Mesendoderm (in vitro differentiated cells): ENCODE measurements around the gene CDC45.
"Not testable (repeated sequence)": the region's sequence is repeated elsewhere in the genome, so short reads cannot be mapped to it uniquely, and the experiment has no call there.

ENCODE experiments used
- DNase-seq: peaks from one replicate; pipeline ENCODE4 v3.0.0; 2013
- H2AK5ac ChIP-seq: 2 replicates; pipeline ENCODE4 v1.6.1; 2013; ENCODE audit warnings: low read length, inconsistent platforms
- H2BK120ac ChIP-seq: 2 replicates; pipeline ENCODE4 v1.6.1; 2013; ENCODE audit warnings: low read depth, mild to moderate bottlenecking, low read length, moderate library complexity, mixed read lengths
- H2BK15ac ChIP-seq: replicated peaks from 2 replicates; pipeline ENCODE4 v1.6.1; 2013; ENCODE audit warnings: low read depth, mild to moderate bottlenecking, moderate library complexity
- H2BK5ac ChIP-seq: 2 replicates; pipeline ENCODE4 v1.6.1; 2013; ENCODE audit warnings: low read length, inconsistent platforms
- H3K18ac ChIP-seq: 2 replicates; pipeline ENCODE4 v1.6.1; 2013; ENCODE audit warnings: mild to moderate bottlenecking, low read length, mixed read lengths
- H3K23ac ChIP-seq: one replicate; pipeline ENCODE4 v1.6.1; 2013; ENCODE audit warnings: low read length
- H3K27ac ChIP-seq: 2 replicates; pipeline ENCODE4 v1.5.1; 2013; ENCODE audit warnings: low read depth, mild to moderate bottlenecking, inconsistent platforms, low read length, moderate library complexity
- H3K27me3 ChIP-seq: 2 replicates; pipeline ENCODE4 v1.6.1; 2013; ENCODE audit warnings: low read length, control low read depth, mild to moderate bottlenecking, inconsistent platforms; ENCODE audit not compliant: insufficient read depth, poor library complexity
- H3K36me3 ChIP-seq: 2 replicates; pipeline ENCODE4 v1.6.1; 2013; ENCODE audit warnings: low read length, inconsistent platforms; ENCODE audit not compliant: control insufficient read depth, insufficient read depth
- H3K4ac ChIP-seq: one replicate; pipeline ENCODE4 v1.6.1; 2013; ENCODE audit warnings: low read depth, mild to moderate bottlenecking, low read length, moderate library complexity
- H3K4me1 ChIP-seq: 2 replicates; pipeline ENCODE4 v1.6.1; 2013; ENCODE audit warnings: low read depth, low read length, inconsistent platforms; ENCODE audit not compliant: control insufficient read depth
- H3K4me2 ChIP-seq: 2 replicates; pipeline ENCODE4 v1.6.1; 2013; ENCODE audit warnings: low read length
- H3K4me3 ChIP-seq: 2 replicates; pipeline ENCODE4 v1.5.1; 2013; ENCODE audit warnings: mild to moderate bottlenecking, low read length
- H3K56ac ChIP-seq: one replicate; pipeline ENCODE4 v1.6.1; 2013; ENCODE audit warnings: low read length
- H3K79me1 ChIP-seq: 2 replicates; pipeline ENCODE4 v1.6.1; 2013; ENCODE audit warnings: low read length, inconsistent platforms
- H3K79me2 ChIP-seq: 2 replicates; pipeline ENCODE4 v1.6.1; 2013; ENCODE audit warnings: mild to moderate bottlenecking, low read length; ENCODE audit not compliant: control insufficient read depth, insufficient read depth
- H3K9ac ChIP-seq: 2 replicates; pipeline ENCODE4 v1.6.1; 2013; ENCODE audit warnings: low read length, inconsistent platforms
- H4K5ac ChIP-seq: one replicate; pipeline ENCODE4 v1.6.1; 2013; ENCODE audit warnings: low read length
- H4K8ac ChIP-seq: one replicate; pipeline ENCODE4 v1.6.1; 2013; ENCODE audit warnings: low read depth, mild to moderate bottlenecking, control low read depth, low read length, moderate library complexity
- WGBS: extraction: QIAGEN DNeasy Blood & Tissue Kit; methylation state at CpG from one replicate; pipeline ENCODE4 v1.1.7; 2013; ENCODE audit warnings: low lambda C conversion rate, missing lambda C conversion rate; ENCODE audit not compliant: insufficient coverage; ENCODE audit errors: extremely low coverage; 5-methylcytosine and 5-hydroxymethylcytosine counted together

The CDC45 gene

DNA sequence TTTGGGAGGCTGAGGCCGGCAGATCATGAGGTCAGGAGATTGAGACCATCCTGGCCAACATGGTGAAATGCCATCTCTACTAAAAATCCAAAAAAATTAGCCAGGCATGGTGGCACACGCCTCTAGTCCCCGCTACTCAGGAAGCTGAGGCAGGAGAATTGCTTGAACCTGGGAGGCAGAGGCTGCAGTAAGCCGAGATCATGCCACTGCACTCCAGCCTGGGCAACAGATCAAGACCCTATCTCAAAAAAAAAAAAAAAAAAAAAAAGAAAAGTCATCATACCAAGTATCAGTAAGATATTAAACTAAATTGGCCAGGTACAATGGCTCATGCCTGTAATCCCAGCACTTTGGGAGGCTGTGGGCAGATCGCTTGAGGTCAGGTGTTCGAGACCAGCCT lies 51.6 kb downstream of the CDC45 start:
- H3K56ac ChIP-seq, H3K18ac ChIP-seq, H3K79me1 ChIP-seq, H3K36me3 ChIP-seq, H3K4ac ChIP-seq, H3K4me2 ChIP-seq, H4K5ac ChIP-seq, H3K9ac ChIP-seq, H3K4me3 ChIP-seq, H3K4me1 ChIP-seq, H3K23ac ChIP-seq, H3K27ac ChIP-seq, H3K79me2 ChIP-seq, H4K8ac ChIP-seq, DNase-seq, H2BK15ac ChIP-seq, H2BK120ac ChIP-seq, H2AK5ac ChIP-seq, H3K27me3 ChIP-seq, H2BK5ac ChIP-seq: not testable (repeated sequence)
- WGBS = no CpG with 5 or more reads among the region's 6 CpGs

DNA sequence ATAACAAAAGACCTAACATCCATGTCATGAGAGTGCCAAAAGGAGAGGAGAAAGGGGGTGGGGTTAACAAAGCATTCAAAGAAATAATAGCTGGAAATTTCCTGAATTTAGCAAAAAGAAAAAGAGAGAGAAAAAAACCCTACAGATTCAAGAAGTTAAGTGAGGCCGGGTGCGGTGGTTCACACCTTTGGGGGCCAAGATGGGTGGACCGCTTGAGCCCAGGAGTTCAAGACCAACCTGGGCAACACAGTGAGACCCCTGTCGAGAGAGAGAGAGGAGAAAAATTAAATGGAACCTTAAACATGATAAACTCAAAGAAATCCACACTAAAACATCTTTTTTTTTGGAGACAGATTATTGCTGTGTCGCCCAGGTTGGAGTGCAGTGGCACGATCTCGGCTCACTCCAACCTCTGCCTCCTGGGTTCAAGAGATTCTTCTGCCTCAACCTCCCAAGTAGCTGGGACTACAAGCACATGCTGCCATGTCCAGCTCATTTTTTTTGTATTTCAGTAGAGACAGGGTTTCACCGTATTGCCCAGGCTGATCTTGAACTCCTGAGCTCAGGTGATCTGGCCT lies 53.4 kb downstream of the CDC45 start:
- Histone ChIP-seq H3K23ac (no peak overlapping the region), H4K5ac (no peak overlapping the region), H2BK15ac (no peak overlapping the region), H3K79me2 (no peaks in the 10 kb centered on the region), H2AK5ac (no peak overlapping the region), H3K79me1 (no peaks in the 10 kb centered on the region), H3K4me2 (no peak overlapping the region), H3K56ac (no peak overlapping the region), H3K27me3 (no peaks in the 10 kb centered on the region), H3K18ac (no peak overlapping the region), H3K4ac (no peak overlapping the region), H3K36me3 (no peaks in the 10 kb centered on the region), H3K4me1 (no peaks in the 10 kb centered on the region), H2BK120ac (no peak overlapping the region), H2BK5ac (no peak overlapping the region), H3K9ac (no peak overlapping the region), H3K4me3 (no peak overlapping the region), H4K8ac (no peak overlapping the region), H3K27ac (no peak overlapping the region)
- no peak for DNase-seq
- no CpG with 5 or more reads among the region's 8 CpGs for WGBS

DNA sequence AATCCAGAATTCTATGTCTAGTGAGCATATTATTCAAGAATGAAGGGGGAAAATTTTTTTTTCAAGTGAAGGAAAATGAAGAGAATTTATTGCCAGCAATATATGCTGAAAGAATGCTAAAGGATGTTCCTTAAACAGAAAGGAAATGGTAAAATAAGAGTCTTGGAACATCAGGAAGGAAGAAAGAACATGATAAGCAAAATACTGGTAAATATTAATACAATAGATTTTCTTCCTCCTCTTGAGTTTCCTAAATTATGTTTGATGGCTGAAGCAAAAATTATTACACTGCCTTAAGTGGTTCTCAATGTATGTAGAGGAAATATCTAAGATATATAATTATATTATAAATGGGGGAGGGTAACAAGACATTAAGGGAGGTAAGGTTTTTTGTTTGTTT lies 54.1 kb downstream of the CDC45 start:
- Histone ChIP-seq H3K23ac (no peak overlapping the region), H2BK15ac (no peak overlapping the region), H3K79me2 (no peaks in the 10 kb centered on the region), H3K27me3 (no peaks in the 10 kb centered on the region), H2BK5ac (no peak overlapping the region), H2BK120ac (no peak overlapping the region), H3K18ac (no peak overlapping the region), H3K27ac (no peak overlapping the region), H3K4me1 (no peaks in the 10 kb centered on the region), H4K8ac (no peak overlapping the region), H3K4me2 (no peak overlapping the region), H3K4me3 (no peak overlapping the region), H3K79me1 (no peaks in the 10 kb centered on the region), H2AK5ac (no peak overlapping the region), H3K56ac (no peak overlapping the region), H3K9ac (no peak overlapping the region), H4K5ac (no peak overlapping the region), H3K36me3 (no peaks in the 10 kb centered on the region), H3K4ac (no peak overlapping the region)
- no peak for DNase-seq

DNA sequence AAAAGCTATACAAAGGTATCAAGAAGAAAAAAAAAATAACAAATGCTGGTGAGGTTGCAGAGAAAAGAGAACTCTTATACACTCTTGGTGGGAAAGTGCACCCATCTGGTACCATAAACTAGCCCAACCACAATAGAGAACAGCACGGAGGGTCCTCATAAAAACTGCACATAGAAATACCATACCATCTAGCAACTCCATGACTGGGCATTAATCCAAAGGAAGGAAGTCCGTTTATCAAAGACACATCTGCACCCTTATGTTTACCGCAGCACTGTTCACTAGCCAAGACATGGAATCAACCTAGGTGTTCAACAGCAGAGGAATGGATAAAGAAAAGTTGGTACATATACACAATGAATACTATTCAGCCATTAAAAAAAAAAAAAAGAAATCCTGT lies 55.3 kb downstream of the CDC45 start:
- Histone ChIP-seq H3K4ac (no peak overlapping the region), H3K27ac (no peak overlapping the region), H3K79me2 (no peaks in the 10 kb centered on the region), H4K5ac (no peak overlapping the region), H3K4me2 (no peak overlapping the region), H2BK5ac (no peak overlapping the region), H2BK120ac (no peak overlapping the region), H3K36me3 (no peaks in the 10 kb centered on the region), H3K27me3 (no peaks in the 10 kb centered on the region), H2AK5ac (no peak overlapping the region), H3K4me3 (no peak overlapping the region), H3K18ac (no peak overlapping the region), H3K79me1 (no peaks in the 10 kb centered on the region), H3K56ac (no peak overlapping the region), H3K23ac (no peak overlapping the region), H4K8ac (no peak overlapping the region), H3K9ac (no peak overlapping the region), H2BK15ac (no peak overlapping the region), H3K4me1 (no peaks in the 10 kb centered on the region)
- WGBS = no CpG with 5 or more reads among the region's 3 CpGs
- no peak for DNase-seq

DNA sequence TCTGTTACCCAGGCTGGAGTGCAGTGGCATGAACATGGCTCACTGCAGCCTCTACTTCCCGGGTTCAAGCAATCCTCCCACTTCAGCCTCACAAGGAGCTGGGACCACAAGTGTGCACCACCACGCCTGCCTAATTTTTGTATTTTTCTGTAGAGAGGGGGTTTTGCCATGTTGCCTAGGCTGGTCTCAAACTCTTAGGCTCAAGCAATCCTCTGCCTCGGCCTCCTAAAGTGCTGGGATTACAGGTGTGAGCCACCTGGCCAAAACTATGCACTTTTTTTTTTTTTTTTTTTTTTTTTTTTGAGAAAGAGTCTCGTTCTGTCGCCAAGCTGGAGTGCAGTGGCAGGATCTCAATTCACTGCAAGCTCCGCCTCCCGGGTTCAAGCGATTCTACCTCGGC lies 56.8 kb downstream of the CDC45 start:
- Histone ChIP-seq H3K79me1 (no peaks in the 10 kb centered on the region), H3K18ac (no peak overlapping the region), H3K36me3 (no peaks in the 10 kb centered on the region), H3K79me2 (no peaks in the 10 kb centered on the region), H2BK120ac (no peak overlapping the region), H3K4me1 (no peaks in the 10 kb centered on the region), H2BK5ac (no peak overlapping the region), H3K27ac (no peak overlapping the region), H3K4me3 (no peak overlapping the region), H4K5ac (no peak overlapping the region), H3K27me3 (no peaks in the 10 kb centered on the region), H3K56ac (no peak overlapping the region), H4K8ac (no peak overlapping the region), H3K4me2 (no peak overlapping the region), H2BK15ac (no peak overlapping the region), H3K4ac (no peak overlapping the region), H3K9ac (no peak overlapping the region), H2AK5ac (no peak overlapping the region), H3K23ac (no peak overlapping the region)
- no CpG with 5 or more reads among the region's 9 CpGs for WGBS
- DNase-seq = no peak

DNA sequence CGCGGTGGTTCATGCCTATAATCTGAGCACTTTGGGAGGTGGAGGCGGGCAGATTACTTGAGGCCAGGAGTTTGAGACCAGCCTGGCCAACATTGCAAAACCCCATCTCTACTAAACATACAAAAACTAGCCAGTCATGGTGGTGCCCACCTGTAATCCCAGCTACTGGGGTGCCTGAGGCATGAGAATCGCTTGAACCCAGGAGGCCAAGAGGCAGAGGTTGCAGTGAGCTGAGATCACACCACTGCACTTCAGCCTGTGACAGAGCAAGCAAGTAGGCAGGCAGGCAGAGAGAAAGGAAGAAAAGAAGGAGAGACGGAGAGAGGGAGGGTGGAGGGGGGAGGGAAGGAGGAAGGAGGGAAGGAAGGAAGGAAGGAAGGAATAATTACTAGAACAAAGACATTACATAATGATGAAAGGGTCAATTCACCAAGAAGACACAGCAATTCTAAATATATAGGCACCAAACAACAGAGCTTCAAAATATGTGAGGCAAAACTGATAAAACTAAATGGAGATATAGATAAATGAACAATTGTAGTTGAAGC lies 58.3 kb downstream of the CDC45 start:
- Histone ChIP-seq H3K56ac (no peak overlapping the region), H3K79me2 (no peaks in the 10 kb centered on the region), H3K27me3 (no peaks in the 10 kb centered on the region), H4K8ac (no peak overlapping the region), H3K4me2 (no peak overlapping the region), H3K79me1 (no peaks in the 10 kb centered on the region), H2BK120ac (no peak overlapping the region), H3K4ac (no peak overlapping the region), H2BK15ac (no peak overlapping the region), H3K23ac (no peak overlapping the region), H3K4me1 (no peaks in the 10 kb centered on the region), H3K27ac (no peak overlapping the region), H3K4me3 (no peak overlapping the region), H4K5ac (no peak overlapping the region), H3K18ac (no peak overlapping the region), H2BK5ac (no peak overlapping the region), H3K36me3 (no peaks in the 10 kb centered on the region), H3K9ac (no peak overlapping the region), H2AK5ac (no peak overlapping the region)
- no peak for DNase-seq
- no CpG with 5 or more reads among the region's 5 CpGs for WGBS
